Measurements from ENCODE around the gene CYB561D2. TPM values are rescaled to one million over a fixed set of nuclear protein-coding genes. Genes with fewer than 3 reads are reported as not detected.
A peak's percentile ranks its signal among the peaks of the same experiment; 100 is the strongest.

CYB561D2 gene
- total and polyA plus RNA-seq, 2 of the 13 experiments (the other 11 are each of a cell fraction or from before 2014, with no cell fraction given) = 11.1 to 17.2 TPM

DNA sequence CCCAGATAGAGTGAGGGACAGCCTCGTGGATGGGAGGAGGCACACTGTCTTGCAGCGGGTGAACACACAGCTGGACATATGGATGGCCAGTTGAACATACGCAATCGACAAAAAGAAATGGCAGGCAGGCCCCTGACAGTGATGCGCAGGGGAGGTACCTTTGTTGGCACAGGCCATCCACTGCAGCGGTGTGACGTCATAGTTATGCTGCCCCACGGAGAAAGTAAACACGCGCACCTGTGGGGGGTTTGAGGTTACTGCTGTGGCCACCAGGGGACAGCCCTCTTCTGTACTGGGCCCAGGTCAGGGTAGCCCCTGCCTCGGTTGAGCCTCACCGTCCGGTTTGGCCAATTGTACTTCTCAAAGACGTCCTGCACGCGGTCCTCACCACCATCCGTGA, 28.1 kb downstream of the CYB561D2 start:
- no peak overlapping the region for H3K4me2 ChIP-seq (ENCODE audit: low read depth, low read length)
- TF ChIP-seq CHD4 (IDR thresholded peaks at IDR 0.05; ENCODE audit: borderline replicate concordance, low read length) (no peak), ATF7 (IDR thresholded peaks at IDR 0.05) (peak; percentile 96), ATF7 (CRISPR knock-in tag; IDR thresholded peaks at IDR 0.05) (no peak), CREB1 (IDR thresholded peaks at IDR 0.05) (peak; percentile 97), CREB1 (CRISPR knock-in tag; IDR thresholded peaks at IDR 0.05) (no peak), ZNF460 (CRISPR knock-in tag; IDR thresholded peaks at IDR 0.05; ENCODE audit: borderline replicate concordance) (no peak), HDAC1 (CRISPR knock-in tag; IDR thresholded peaks at IDR 0.05) (no peak)
- no peak for DNase-seq (ENCODE audit: low spot score)
- H3K36me3 ChIP-seq (replicated peaks in 1 of 2; ENCODE audit: control insufficient read depth in 1 of 2, insufficient read depth in 2 of 2, low read length in 2 of 2) = no peaks in the 10 kb centered on the region
- peaks cover 9 to 29% of the 10 kb centered on the region in 2 experiments; a peak in 4 of 5 replicates for H3K27me3 ChIP-seq (ENCODE audit: control insufficient read depth in 1 of 2, insufficient read depth in 2 of 2, low read length in 2 of 2)
- no peaks in the 10 kb centered on the region for H3K9me3 ChIP-seq (ENCODE audit: low read length)
- H3K27ac ChIP-seq (ENCODE audit: extremely low read length, insufficient read depth, low read length) = no peak overlapping the region
- 74% methylated on average over 10 of the region's 17 CpGs for WGBS (ENCODE audit: low lambda C conversion rate)
- H3K4me3 ChIP-seq (replicated peaks in 1 of 3; ENCODE audit: insufficient read depth in 1 of 3, low read depth in 2 of 3, low read length in 3 of 3) = no peak overlapping the region
- intact Hi-C loops (cut with micrococcal nuclease; ENCODE audit: unreplicated experiment) = no loop called here
- no peak overlapping the region for H2AFZ ChIP-seq (ENCODE audit: low read length)
- peaks cover 16% of the 10 kb centered on the region for H3K4me1 ChIP-seq (ENCODE audit: insufficient read depth, low read length)
- ChIA-PET POLR2A (no interaction called here), CTCF (ENCODE audit: low intra/inter-chr PET ratio, low total read pairs) (no interaction called here)
- no peak for ATAC-seq
- in situ Hi-C loops (cut with HindIII; ENCODE audit: extremely low pct_ligation_motif_present, low pct_unique_long_range_greater_than_20kb) = no loop called here
- no peak for FAIRE-seq
- no peaks in the 10 kb centered on the region for H4K20me1 ChIP-seq (ENCODE audit: insufficient read depth, low read length)
- no peak overlapping the region for H3K9ac ChIP-seq (ENCODE audit: insufficient read depth, low read depth, low read length)
- H3K79me2 ChIP-seq (ENCODE audit: insufficient read depth, low read length) = no peaks in the 10 kb centered on the region
- no TSS peak for BruUV-seq (replicated peaks)

DNA sequence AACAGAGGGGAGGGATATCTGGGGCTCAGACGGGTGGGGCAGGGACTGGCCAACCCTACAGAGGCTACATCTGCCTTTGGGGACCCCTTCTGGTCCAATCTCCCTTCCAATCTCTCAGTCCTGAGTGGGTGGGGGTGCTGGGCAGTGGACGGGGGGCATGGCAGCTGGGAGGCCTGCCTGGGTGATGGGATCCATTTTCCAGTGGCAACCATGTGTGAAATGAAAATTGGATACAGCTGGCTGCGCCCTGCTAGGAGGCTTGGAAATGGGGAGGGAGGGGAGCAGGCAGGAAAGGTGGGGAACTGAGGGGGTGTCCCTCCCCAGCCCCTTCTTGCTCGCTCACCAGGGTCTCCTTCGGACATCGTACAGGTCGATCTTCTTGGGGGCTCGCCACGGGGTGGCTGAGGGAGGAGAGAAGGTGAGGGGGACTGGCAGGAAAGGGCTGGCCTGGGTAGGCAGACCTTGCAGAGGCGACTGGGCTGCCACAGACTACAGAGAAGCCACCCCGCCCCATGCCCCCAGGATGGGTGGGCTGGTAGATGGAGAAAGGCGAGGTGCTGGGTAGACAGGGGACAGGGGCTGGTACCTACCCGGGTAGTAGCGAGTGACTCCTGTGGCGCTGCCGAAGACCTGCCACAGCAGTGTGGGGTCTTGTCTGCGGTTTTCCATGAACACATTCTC, 29.9 kb downstream of the CYB561D2 start:
- intact Hi-C loops (cut with micrococcal nuclease; ENCODE audit: unreplicated experiment) = no loop called here
- WGBS (ENCODE audit: low lambda C conversion rate) = 25% methylated on average over 13 of the region's 17 CpGs
- no peak for ATAC-seq
- no peak overlapping the region for H3K4me2 ChIP-seq (ENCODE audit: low read depth, low read length)
- no peak overlapping the region for H3K9ac ChIP-seq (ENCODE audit: insufficient read depth, low read depth, low read length)
- no peak for FAIRE-seq
- H3K79me2 ChIP-seq (ENCODE audit: insufficient read depth, low read length) = no peaks in the 10 kb centered on the region
- no peak for DNase-seq (ENCODE audit: low spot score)
- no peaks in the 10 kb centered on the region for H3K9me3 ChIP-seq (ENCODE audit: low read length)
- no peaks in the 10 kb centered on the region for H4K20me1 ChIP-seq (ENCODE audit: insufficient read depth, low read length)
- no peak overlapping the region for H2AFZ ChIP-seq (ENCODE audit: low read length)
- H3K4me3 ChIP-seq (replicated peaks in 1 of 3; ENCODE audit: insufficient read depth in 1 of 3, low read depth in 2 of 3, low read length in 3 of 3) = no peak overlapping the region
- ChIA-PET POLR2A (no interaction called here), CTCF (ENCODE audit: low intra/inter-chr PET ratio, low total read pairs) (no interaction called here)
- peaks cover 16% of the 10 kb centered on the region for H3K4me1 ChIP-seq (ENCODE audit: insufficient read depth, low read length)
- peaks cover 12 to 38% of the 10 kb centered on the region in 2 experiments; a peak in 4 of 5 replicates for H3K27me3 ChIP-seq (ENCODE audit: control insufficient read depth in 1 of 2, insufficient read depth in 2 of 2, low read length in 2 of 2)
- no peak overlapping the region for H3K27ac ChIP-seq (ENCODE audit: extremely low read length, insufficient read depth, low read length)
- in situ Hi-C loops (cut with HindIII; ENCODE audit: extremely low pct_ligation_motif_present, low pct_unique_long_range_greater_than_20kb) = no loop called here
- no peaks in the 10 kb centered on the region for H3K36me3 ChIP-seq (replicated peaks in 1 of 2; ENCODE audit: control insufficient read depth in 1 of 2, insufficient read depth in 2 of 2, low read length in 2 of 2)
- no TSS peak for BruUV-seq (replicated peaks)
- TF ChIP-seq, protein P1, sequence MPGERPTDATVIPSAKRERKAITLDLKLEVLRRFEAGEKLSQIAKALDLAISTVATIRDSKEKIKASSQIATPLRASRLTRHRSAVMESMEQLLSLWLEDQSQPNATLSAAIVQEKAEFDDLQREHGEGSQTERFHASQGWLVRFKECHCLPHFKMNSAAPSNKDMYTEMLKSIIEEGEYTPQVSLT (CRISPR knock-in tag; IDR thresholded peaks at IDR 0.05; ENCODE audit: borderline replicate concordance, low read depth) = no peak
- TF ChIP-seq WIZ (CRISPR knock-in tag; IDR thresholded peaks at IDR 0.05) = no peak
- no peak for TF ChIP-seq ZNF75D (CRISPR knock-in tag; IDR thresholded peaks at IDR 0.05; ENCODE audit: borderline replicate concordance)
- no peak for TF ChIP-seq ARNT (IDR thresholded peaks at IDR 0.05)
- TF ChIP-seq ZNF367 (CRISPR knock-in tag; IDR thresholded peaks at IDR 0.05; ENCODE audit: borderline replicate concordance) = no peak
- TF ChIP-seq, protein P2, sequence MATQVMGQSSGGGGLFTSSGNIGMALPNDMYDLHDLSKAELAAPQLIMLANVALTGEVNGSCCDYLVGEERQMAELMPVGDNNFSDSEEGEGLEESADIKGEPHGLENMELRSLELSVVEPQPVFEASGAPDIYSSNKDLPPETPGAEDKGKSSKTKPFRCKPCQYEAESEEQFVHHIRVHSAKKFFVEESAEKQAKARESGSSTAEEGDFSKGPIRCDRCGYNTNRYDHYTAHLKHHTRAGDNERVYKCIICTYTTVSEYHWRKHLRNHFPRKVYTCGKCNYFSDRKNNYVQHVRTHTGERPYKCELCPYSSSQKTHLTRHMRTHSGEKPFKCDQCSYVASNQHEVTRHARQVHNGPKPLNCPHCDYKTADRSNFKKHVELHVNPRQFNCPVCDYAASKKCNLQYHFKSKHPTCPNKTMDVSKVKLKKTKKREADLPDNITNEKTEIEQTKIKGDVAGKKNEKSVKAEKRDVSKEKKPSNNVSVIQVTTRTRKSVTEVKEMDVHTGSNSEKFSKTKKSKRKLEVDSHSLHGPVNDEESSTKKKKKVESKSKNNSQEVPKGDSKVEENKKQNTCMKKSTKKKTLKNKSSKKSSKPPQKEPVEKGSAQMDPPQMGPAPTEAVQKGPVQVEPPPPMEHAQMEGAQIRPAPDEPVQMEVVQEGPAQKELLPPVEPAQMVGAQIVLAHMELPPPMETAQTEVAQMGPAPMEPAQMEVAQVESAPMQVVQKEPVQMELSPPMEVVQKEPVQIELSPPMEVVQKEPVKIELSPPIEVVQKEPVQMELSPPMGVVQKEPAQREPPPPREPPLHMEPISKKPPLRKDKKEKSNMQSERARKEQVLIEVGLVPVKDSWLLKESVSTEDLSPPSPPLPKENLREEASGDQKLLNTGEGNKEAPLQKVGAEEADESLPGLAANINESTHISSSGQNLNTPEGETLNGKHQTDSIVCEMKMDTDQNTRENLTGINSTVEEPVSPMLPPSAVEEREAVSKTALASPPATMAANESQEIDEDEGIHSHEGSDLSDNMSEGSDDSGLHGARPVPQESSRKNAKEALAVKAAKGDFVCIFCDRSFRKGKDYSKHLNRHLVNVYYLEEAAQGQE (IDR thresholded peaks at IDR 0.05; ENCODE audit: borderline replicate concordance in 1 of 2, low read depth in 1 of 2, low read length in 2 of 2) = no peak
